Gastrocnemius medialis (tissue), 4 donors: ENCODE results near the gene ITGB3BP.

Source experiments
- POLR2A ChIP-seq, 2 donors: fragments of 450-650 bp; IDR thresholded peaks; one replicate each; pipeline ENCODE4 v1.6.1; 2017; ENCODE audit warnings: antibody characterized with exemption in 2 of 2, mild to moderate bottlenecking in 2 of 2, moderate library complexity in 2 of 2
- TF ChIP-seq, protein P1 (sequence below), 5 experiments: fragments of 450-650 bp in 3 of 5; fragments of 200-600 bp in 2 of 5; sonication (generic) in 2 of 5; IDR thresholded peaks in 4 of 5; conservative IDR thresholded peaks in 1 of 5; 1 replicate in 4 of 5; 2 replicates in 1 of 5; pipeline ENCODE4 v1.5.1; 2016 to 2019; ENCODE audit warnings: antibody characterized with exemption in 5 of 5, mild to moderate bottlenecking in 3 of 5, moderate library complexity in 3 of 5

DNA sequence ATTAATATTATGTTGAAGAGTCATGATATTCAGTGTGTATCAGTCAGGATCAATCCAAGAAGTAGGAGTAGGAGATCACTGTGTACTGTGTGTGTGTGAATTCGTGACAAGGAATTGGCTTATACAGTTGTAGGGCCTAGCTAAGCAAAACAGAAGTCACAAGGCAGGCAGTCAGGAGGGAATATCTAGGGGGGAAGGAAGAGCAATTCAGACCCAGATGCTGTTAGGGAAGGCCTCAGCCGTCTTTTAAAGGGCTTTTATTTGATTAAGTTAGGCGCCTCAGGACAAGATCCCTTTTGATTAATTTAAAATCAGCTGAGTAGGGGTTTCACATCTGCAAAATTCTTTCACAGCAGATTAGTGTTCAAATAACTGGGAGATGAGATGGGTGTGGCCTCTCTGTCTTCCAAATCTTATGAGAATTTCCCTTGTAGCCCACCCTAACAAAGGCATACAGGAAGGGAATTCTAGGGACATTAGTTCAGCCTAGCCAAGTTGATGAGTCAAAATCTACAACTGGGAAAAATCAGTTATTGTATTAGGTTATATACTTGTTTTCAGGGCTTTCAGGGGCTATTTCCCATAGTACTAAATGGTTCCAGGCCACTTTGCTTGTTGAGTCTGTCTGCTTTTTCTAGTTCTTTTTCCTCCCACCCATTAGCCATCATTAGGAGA lies 108.2 kb downstream of the ITGB3BP start:
- TF ChIP-seq, protein P1, sequence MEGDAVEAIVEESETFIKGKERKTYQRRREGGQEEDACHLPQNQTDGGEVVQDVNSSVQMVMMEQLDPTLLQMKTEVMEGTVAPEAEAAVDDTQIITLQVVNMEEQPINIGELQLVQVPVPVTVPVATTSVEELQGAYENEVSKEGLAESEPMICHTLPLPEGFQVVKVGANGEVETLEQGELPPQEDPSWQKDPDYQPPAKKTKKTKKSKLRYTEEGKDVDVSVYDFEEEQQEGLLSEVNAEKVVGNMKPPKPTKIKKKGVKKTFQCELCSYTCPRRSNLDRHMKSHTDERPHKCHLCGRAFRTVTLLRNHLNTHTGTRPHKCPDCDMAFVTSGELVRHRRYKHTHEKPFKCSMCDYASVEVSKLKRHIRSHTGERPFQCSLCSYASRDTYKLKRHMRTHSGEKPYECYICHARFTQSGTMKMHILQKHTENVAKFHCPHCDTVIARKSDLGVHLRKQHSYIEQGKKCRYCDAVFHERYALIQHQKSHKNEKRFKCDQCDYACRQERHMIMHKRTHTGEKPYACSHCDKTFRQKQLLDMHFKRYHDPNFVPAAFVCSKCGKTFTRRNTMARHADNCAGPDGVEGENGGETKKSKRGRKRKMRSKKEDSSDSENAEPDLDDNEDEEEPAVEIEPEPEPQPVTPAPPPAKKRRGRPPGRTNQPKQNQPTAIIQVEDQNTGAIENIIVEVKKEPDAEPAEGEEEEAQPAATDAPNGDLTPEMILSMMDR (IDR thresholded peaks at IDR 0.05 in 4 of 5, conservative IDR thresholded peaks at IDR 0.05 in 1 of 5) = no peak
- TF ChIP-seq POLR2A (IDR thresholded peaks at IDR 0.05) = no peak
